Measurements from ENCODE around the gene C13orf46. TPM values are rescaled to one million over a fixed set of nuclear protein-coding genes. Genes with fewer than 3 reads are reported as not detected.

Gene C13orf46
- total and polyA plus RNA-seq, 10 of the 15 experiments (the other 5 are each of a cell fraction or from before 2014, with no cell fraction given) = 0.01 to 0.18 (median 0.09) TPM; not detected in 6

DNA sequence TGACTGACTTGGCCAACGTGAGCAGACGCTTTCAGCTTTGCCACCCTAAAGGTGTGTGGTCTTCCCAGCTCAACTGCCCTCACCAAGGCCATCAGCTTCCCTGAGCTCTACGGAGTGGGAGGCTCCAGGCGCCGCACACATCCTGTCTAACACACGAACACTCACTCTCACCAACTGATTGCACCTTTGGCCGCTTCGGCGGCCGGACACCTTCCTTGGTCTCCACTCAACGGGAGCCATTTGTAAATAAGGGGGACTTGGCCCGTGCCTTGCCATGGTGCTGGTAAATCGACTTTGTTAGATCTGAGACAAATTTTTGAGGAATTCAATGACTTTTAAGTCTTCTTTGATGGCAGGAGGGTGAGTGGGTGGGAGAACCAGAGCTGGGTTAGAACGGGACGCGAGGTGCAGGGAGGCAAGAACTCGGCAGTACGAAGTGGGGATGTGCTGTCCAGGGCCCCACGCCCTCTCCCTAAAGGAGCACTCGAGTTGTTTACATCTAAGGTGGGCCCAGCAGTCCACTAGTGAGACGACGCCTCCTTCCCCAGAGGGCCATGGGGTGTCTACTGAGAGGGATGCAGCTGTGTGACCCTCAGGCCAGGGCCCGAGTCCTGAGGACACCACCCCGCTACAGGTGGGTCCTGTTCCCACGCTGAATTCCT lies 4.4 kb downstream of the C13orf46 start (continued):
- TF ChIP-seq, protein P1, sequence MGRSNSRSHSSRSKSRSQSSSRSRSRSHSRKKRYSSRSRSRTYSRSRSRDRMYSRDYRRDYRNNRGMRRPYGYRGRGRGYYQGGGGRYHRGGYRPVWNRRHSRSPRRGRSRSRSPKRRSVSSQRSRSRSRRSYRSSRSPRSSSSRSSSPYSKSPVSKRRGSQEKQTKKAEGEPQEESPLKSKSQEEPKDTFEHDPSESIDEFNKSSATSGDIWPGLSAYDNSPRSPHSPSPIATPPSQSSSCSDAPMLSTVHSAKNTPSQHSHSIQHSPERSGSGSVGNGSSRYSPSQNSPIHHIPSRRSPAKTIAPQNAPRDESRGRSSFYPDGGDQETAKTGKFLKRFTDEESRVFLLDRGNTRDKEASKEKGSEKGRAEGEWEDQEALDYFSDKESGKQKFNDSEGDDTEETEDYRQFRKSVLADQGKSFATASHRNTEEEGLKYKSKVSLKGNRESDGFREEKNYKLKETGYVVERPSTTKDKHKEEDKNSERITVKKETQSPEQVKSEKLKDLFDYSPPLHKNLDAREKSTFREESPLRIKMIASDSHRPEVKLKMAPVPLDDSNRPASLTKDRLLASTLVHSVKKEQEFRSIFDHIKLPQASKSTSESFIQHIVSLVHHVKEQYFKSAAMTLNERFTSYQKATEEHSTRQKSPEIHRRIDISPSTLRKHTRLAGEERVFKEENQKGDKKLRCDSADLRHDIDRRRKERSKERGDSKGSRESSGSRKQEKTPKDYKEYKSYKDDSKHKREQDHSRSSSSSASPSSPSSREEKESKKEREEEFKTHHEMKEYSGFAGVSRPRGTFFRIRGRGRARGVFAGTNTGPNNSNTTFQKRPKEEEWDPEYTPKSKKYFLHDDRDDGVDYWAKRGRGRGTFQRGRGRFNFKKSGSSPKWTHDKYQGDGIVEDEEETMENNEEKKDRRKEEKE (IDR thresholded peaks at IDR 0.05) = no peak
- TF ChIP-seq SUPT20H (IDR thresholded peaks at IDR 0.05; ENCODE audit: borderline replicate concordance, control insufficient read depth, low read depth, low read length) = no peak
- no peak for TF ChIP-seq TCF12 (IDR thresholded peaks at IDR 0.05; ENCODE audit: low read depth, low read length)
- TF ChIP-seq KDM1A (IDR thresholded peaks at IDR 0.05; ENCODE audit: borderline replicate concordance) = no peak
- TF ChIP-seq MYB (IDR thresholded peaks at IDR 0.05; ENCODE audit: borderline replicate concordance, low read depth, low read length) = no peak
- no peak for TF ChIP-seq CBX3 (IDR thresholded peaks at IDR 0.05; ENCODE audit: borderline replicate concordance, low read depth)
- TF ChIP-seq POLR2AphosphoS2 (IDR thresholded peaks at IDR 0.05; ENCODE audit: low read depth, low read length) = no peak
- TF ChIP-seq ZNF384 (IDR thresholded peaks at IDR 0.05; ENCODE audit: borderline replicate concordance, low read depth, low read length) = no peak
- no peak for TF ChIP-seq BCL3 (IDR thresholded peaks at IDR 0.05; ENCODE audit: borderline replicate concordance, insufficient read depth, low read depth, low read length, poor library complexity, severe bottlenecking)
- TF ChIP-seq IRF3 (IDR thresholded peaks at IDR 0.05) = no peak
- no peak for TF ChIP-seq SPI1 (IDR thresholded peaks at IDR 0.05; ENCODE audit: borderline replicate concordance, insufficient read depth, low read depth, low read length)
- TF ChIP-seq ETV6 (conservative IDR thresholded peaks at IDR 0.05 in 1 of 2, IDR thresholded peaks at IDR 0.05 in 1 of 2; ENCODE audit: borderline replicate concordance in 1 of 2, low read depth in 1 of 2) = no peak
- TF ChIP-seq, protein P2, sequence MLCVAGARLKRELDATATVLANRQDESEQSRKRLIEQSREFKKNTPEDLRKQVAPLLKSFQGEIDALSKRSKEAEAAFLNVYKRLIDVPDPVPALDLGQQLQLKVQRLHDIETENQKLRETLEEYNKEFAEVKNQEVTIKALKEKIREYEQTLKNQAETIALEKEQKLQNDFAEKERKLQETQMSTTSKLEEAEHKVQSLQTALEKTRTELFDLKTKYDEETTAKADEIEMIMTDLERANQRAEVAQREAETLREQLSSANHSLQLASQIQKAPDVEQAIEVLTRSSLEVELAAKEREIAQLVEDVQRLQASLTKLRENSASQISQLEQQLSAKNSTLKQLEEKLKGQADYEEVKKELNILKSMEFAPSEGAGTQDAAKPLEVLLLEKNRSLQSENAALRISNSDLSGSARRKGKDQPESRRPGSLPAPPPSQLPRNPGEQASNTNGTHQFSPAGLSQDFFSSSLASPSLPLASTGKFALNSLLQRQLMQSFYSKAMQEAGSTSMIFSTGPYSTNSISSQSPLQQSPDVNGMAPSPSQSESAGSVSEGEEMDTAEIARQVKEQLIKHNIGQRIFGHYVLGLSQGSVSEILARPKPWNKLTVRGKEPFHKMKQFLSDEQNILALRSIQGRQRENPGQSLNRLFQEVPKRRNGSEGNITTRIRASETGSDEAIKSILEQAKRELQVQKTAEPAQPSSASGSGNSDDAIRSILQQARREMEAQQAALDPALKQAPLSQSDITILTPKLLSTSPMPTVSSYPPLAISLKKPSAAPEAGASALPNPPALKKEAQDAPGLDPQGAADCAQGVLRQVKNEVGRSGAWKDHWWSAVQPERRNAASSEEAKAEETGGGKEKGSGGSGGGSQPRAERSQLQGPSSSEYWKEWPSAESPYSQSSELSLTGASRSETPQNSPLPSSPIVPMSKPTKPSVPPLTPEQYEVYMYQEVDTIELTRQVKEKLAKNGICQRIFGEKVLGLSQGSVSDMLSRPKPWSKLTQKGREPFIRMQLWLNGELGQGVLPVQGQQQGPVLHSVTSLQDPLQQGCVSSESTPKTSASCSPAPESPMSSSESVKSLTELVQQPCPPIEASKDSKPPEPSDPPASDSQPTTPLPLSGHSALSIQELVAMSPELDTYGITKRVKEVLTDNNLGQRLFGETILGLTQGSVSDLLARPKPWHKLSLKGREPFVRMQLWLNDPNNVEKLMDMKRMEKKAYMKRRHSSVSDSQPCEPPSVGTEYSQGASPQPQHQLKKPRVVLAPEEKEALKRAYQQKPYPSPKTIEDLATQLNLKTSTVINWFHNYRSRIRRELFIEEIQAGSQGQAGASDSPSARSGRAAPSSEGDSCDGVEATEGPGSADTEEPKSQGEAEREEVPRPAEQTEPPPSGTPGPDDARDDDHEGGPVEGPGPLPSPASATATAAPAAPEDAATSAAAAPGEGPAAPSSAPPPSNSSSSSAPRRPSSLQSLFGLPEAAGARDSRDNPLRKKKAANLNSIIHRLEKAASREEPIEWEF (IDR thresholded peaks at IDR 0.05; ENCODE audit: insufficient replicate concordance, low read depth, low read length) = no peak
- TF ChIP-seq ZBED1 (IDR thresholded peaks at IDR 0.05; ENCODE audit: borderline replicate concordance) = no peak
- no peak for TF ChIP-seq WRNIP1 (IDR thresholded peaks at IDR 0.05; ENCODE audit: borderline replicate concordance, low read depth, low read length)
